Measurements from ENCODE around the gene DRC1. TPM values are rescaled to one million over a fixed set of nuclear protein-coding genes. Genes with fewer than 3 reads are reported as not detected.

DRC1 gene
- total RNA-seq, 1 donor from 2014 or later = not detected

GRCh38 chr2:26442301-26442700 is 40.6 kb downstream of the DRC1 start:
- no peak for ATAC-seq

DNA sequence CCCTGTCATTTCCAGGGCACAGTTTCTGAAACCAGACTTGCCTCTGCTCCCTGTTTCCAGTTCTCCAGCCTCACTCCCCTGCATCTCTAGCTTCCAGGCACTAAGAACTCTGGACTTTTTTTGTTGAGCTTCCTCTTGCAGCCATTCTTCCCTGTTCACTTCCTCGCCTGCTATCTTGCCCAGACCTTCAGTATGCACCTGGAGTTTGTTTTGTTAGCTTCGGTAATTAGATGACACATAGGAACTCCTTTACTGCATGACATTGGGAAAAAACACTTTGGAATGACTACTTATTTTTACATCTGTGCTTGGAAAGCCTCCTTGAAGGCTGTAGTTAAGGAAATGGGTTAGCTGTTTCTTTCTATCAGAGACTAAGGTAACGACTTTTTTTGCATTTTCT is 41.0 kb downstream of the DRC1 start:
- ATAC-seq (no peak), DNase-seq (ENCODE audit: low spot score) (no peak)

More at GRCh38 chr2:26442301-26442700, 40.6 kb downstream of the DRC1 start:
- no peak for DNase-seq (ENCODE audit: low spot score)

GRCh38 chr2:26444236-26444635 is 42.5 kb downstream of the DRC1 start:
- DNase-seq (ENCODE audit: low spot score) (no peak), ATAC-seq (no peak)

- no peak for DNase-seq (ENCODE audit: low spot score)
Observed at GRCh38 chr2:26448651-26449050, 46.9 kb downstream of the DRC1 start.

GRCh38 chr2:26449278-26450030 is 47.7 kb downstream of the DRC1 start:
- no peak for DNase-seq (ENCODE audit: low spot score)
- ATAC-seq = no peak

More at GRCh38 chr2:26448651-26449050, 46.9 kb downstream of the DRC1 start:
- ATAC-seq = no peak

- DNase-seq (ENCODE audit: low spot score) = no peak
- ATAC-seq = no peak
Observed at GRCh38 chr2:26450031-26450635, 48.4 kb downstream of the DRC1 start.

DNA sequence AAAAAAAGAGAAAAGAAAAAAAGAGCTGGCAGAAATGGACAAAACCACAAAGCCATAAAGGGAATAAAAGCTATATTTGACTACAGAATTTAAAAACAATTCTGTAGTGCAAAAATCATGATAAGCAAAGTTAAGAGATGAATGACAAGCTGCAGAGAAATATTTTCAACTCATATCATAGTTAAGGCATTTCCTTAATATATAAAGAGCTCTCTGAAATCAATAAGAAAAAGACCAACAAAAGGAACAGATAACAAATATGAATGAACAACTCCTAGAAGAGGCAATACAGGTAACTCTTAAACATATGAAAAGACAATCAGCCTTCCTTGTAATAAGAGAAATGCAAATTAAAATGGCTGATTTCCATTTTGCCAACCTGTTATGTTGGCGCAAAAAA is 50.0 kb downstream of the DRC1 start:
- no peak for DNase-seq (ENCODE audit: low spot score)
- ATAC-seq = no peak

GRCh38 chr2:26453421-26454329 is 52.0 kb downstream of the DRC1 start:
- ATAC-seq (no peak), DNase-seq (ENCODE audit: low spot score) (no peak)

GRCh38 chr2:26454561-26455001 is 52.9 kb downstream of the DRC1 start:
- no peak for DNase-seq (ENCODE audit: low spot score)
- no peak for ATAC-seq

GRCh38 chr2:26455037-26455669 is 53.4 kb downstream of the DRC1 start:
- no peak for DNase-seq (ENCODE audit: low spot score)

DNA sequence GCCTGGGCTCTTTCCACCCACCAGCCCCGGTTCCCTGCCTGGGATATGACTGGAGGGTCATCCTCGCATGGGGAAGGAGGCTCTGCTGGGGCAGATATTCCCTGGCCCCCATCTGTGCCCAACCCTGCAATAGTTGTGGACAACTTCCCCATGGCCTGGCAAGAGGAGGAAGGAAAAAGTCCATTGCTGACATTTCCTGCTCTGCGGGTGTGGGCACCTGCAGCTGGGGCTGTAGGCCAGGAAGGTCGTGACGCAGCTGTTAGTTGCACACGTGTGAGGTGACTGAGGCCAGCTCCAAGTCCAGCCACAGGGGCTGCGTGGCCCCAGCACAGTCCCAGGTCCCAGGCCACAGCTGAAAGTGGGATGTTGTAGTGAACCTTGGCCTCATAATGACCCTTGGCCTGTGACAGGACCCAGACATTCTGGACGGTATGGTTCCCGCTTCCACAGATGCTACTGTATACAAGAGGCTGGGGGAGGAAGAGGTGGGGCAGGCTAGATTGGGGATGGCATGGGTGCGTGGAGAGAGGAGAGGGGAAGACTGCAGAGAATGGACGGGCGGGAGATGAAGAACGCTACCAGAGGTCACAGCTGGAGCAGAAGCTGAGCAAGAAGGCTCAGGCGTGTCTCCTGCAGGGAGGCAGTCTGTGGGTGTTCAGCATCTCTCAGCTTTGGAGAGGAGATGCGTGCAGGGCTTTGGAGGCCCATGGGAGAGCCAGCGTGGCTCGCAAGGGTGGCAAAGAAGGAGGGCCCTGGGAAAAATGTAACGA is 54.1 kb downstream of the DRC1 start:
- ATAC-seq = peak; percentile 36
- no peak for DNase-seq (ENCODE audit: low spot score)

More at GRCh38 chr2:26455037-26455669, 53.4 kb downstream of the DRC1 start:
- no peak for ATAC-seq

DNA sequence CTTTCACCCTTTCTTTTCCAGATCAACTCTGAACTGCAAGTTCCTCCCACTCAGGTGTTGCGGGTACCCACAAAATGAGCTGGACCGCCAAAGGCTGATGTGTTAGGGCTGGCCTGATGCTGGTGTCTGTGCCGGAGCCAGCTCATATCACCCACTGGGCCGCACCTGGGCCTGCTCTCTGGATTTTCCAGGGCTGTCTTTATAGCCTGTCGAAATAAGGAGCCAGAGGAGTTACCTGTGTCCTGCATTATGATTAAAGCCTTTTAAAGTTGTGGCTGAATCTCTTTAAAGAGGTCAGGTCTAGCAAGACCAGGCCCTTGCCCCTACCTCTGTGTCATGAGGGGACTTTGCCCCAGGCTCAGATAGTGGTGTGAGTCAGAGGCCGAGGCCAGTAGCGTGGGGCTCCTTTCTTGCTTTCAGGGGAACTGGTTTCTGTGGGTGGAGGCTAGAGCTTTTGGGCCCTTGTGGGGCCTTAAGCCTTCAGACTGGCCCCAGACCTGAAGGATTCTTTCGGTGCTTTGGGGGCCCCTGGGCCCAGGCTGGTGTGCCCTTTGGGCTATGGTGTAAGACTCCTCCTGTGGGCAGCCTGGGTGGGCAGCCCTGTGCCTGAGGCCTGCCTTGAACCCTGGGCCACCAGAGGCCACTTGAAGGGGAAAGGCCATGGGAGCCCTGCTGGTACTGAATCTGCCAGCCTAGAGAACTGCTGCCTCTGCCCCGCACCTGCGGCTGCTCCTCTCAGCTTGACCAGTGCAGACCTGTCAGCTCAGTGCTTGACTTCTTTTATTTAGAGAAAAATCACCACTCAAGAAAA is 54.9 kb downstream of the DRC1 start:
- no peak for DNase-seq (ENCODE audit: low spot score)

GRCh38 chr2:26457251-26457666 is 55.5 kb downstream of the DRC1 start:
- DNase-seq (ENCODE audit: low spot score) (no peak), ATAC-seq (no peak)

More for the DNA sequence above, 54.9 kb downstream of the DRC1 start:
- ATAC-seq = peak; percentile 71

GRCh38 chr2:26457695-26458364 is 56.1 kb downstream of the DRC1 start:
- no peak for ATAC-seq

DNA sequence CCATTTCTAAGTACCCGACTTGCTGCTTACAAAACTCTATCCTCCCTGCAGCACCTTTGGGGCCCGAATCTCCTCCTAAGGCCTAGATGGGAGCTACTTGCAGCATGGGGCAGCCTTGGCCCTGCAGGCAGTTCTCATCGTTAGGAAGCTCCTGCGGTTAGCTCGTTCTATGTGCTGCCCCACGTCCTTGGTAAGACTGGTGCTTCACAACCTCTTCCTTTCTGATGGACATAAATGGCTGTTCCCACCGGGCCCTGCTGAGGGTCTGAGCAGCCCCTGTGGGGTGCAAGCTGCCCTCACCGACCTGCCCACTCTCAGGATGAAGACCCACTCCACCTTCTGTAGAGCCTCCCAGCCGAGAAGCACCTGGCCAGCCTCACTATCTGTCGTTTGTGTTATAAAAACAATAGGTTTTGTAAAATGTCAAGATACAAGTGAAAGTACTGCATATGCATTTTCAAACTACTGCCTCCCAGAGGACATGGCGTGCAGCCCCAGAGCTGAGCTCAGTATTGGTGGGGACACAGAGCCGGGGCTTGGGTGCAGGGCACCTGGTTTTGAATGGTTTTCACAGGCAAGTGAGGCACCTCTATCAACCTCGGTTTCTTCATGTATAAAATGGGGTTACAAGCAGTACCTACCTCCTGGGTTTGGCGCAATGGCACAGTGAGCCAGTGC is 56.8 kb downstream of the DRC1 start:
- ATAC-seq (no peak), DNase-seq (ENCODE audit: low spot score) (no peak)

More at GRCh38 chr2:26457695-26458364, 56.1 kb downstream of the DRC1 start:
- no peak for DNase-seq (ENCODE audit: low spot score)

GRCh38 chr2:26459991-26460612 is 58.4 kb downstream of the DRC1 start:
- no peak for ATAC-seq
- DNase-seq (ENCODE audit: low spot score) = peak; percentile 43

DNA sequence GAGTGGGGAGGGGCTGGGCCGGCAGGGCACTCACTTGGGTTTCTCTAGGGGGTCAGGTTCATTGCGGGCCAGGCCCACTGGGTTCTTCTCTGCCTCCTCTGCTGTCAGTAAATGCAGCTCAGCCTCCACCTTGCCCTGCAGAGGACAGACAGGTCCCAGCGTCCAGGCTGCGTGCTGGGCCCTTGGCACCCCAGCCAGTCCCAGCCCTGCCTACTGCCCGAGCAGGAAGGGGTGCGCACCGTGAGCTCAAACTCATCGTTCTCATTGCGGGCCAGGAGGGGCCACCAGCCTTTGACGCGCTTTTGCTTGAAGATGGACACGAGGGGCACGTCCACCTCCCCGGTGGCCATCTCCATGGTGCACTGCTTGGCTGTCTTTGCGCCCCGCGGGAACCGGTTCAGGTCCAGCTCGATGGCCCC is 58.9 kb downstream of the DRC1 start:
- DNase-seq (ENCODE audit: low spot score) = no peak
- ATAC-seq = no peak
